Measurements from ENCODE around the gene TMSB4X. TPM values are rescaled to one million over a fixed set of nuclear protein-coding genes. Genes with fewer than 3 reads are reported as not detected.

TMSB4X gene
- total and polyA plus RNA-seq, 2 experiments from 2014 or later: 144 to 543 TPM

DNA sequence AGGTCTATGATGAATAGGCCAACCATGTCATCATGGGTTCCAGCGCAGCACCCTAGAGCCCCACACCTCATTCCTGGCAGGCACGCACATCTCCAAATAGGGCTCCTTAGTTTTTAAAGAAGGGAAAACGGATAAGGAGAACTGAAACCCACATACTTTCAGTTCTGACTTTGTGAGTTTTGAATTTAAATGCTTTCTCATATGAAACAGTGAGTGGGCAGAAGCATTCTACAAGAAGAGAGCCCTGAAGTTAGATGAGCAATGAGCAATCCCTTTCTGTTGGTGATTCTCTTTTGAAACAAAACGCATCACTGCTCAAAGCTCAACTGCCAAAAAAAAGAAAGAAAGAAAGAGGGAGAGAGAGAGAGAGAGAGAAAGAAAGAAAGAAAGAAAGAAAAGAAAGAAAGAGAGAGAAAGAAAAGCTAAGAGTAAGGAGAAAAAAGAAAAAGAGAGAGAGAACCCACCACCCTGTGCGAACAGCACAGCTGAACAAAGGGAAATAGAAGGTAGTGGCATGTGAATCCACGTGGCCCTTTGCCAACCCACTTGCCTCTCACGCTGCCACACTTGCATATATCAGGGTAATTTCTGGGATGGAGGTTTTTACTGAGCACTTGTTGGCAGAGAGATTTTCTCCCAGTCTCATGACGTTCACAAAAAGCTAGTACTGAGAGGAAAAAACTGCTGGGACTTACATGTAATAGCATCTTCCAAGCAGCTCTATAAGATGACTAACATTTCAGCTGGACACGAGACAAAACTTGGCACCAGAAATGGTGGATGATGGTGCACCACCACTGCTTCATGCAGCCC is 31.0 kb downstream of the TMSB4X start:
- no peaks in the 10 kb centered on the region for H3K4me1 ChIP-seq (ENCODE audit: low read depth)
- H3K9me3 ChIP-seq (ENCODE audit: low read depth): no peaks in the 10 kb centered on the region
- TF ChIP-seq, protein P1, sequence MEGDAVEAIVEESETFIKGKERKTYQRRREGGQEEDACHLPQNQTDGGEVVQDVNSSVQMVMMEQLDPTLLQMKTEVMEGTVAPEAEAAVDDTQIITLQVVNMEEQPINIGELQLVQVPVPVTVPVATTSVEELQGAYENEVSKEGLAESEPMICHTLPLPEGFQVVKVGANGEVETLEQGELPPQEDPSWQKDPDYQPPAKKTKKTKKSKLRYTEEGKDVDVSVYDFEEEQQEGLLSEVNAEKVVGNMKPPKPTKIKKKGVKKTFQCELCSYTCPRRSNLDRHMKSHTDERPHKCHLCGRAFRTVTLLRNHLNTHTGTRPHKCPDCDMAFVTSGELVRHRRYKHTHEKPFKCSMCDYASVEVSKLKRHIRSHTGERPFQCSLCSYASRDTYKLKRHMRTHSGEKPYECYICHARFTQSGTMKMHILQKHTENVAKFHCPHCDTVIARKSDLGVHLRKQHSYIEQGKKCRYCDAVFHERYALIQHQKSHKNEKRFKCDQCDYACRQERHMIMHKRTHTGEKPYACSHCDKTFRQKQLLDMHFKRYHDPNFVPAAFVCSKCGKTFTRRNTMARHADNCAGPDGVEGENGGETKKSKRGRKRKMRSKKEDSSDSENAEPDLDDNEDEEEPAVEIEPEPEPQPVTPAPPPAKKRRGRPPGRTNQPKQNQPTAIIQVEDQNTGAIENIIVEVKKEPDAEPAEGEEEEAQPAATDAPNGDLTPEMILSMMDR (IDR thresholded peaks at IDR 0.05; ENCODE audit: low read depth, low read length): no peak
- DNase-seq (ENCODE audit: low read depth in 1 of 2, low spot score in 1 of 2): no peak
- no peak overlapping the region for H3K4me3 ChIP-seq
- no peaks in the 10 kb centered on the region for H3K36me3 ChIP-seq
- H3K27me3 ChIP-seq: no peaks in the 10 kb centered on the region
- H3K27ac ChIP-seq: no peak overlapping the region

DNA sequence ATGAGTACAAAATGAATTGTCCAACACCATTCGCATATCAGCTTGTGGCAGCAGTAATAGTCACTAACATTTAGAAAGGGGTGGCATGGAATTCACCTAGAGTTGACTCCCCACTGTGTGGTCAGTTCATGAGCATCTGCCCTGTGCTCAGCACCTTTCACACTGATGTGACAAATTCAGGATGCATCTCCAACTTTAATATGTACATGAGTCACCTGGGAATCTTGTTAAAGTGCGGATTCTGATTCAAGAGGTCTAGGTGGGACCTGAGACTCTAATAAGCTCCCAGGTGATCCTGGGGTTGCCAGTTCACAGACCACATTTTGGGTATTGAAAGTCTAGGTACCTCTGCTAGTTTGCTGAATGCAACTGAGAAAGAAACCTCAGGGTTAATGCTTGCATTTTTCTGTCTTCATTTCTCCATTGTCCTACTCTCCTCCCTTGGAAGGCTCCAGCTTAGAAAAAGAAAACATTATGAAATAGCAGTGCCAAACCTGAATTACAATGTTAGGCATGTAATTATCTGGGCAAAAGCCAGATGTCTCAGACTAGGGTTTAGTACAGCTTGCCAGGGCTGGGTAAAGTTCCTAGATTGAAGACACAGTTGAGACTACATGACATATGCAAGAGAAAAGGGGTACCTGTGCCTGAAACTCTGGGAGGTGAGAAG is 32.7 kb downstream of the TMSB4X start:
- H3K4me3 ChIP-seq: no peak overlapping the region
- H3K9me3 ChIP-seq (ENCODE audit: low read depth): no peaks in the 10 kb centered on the region
- no peaks in the 10 kb centered on the region for H3K27me3 ChIP-seq
- no peaks in the 10 kb centered on the region for H3K4me1 ChIP-seq (ENCODE audit: low read depth)
- TF ChIP-seq, protein P1 (IDR thresholded peaks at IDR 0.05; ENCODE audit: low read depth, low read length): no peak
- peak in 1 of 2 donors; percentile 62 for DNase-seq (ENCODE audit: low read depth in 1 of 2, low spot score in 1 of 2)
- H3K36me3 ChIP-seq: no peaks in the 10 kb centered on the region
- no peak overlapping the region for H3K27ac ChIP-seq

DNA sequence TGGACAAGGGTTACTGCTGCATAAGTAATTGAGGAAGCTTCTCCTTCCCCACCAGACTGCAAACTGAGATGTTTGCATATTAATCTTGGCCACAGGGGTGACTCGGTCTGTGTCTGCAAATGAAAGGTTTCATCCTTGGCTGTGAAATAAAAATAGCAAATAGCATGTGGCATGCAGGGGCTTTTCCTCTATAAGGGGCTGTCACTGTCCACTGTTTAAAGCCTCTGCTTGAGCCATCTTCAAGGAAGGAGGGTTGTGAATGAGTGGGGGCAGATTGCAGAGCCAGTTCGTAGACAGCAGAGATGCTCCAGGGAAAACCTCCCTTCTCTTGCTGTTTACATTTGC is 33.3 kb downstream of the TMSB4X start:
- no peak overlapping the region for H3K4me3 ChIP-seq
- no peak overlapping the region for H3K27ac ChIP-seq
- H3K9me3 ChIP-seq (ENCODE audit: low read depth): no peaks in the 10 kb centered on the region
- no peaks in the 10 kb centered on the region for H3K4me1 ChIP-seq (ENCODE audit: low read depth)
- TF ChIP-seq, protein P1 (IDR thresholded peaks at IDR 0.05; ENCODE audit: low read depth, low read length): no peak
- no peaks in the 10 kb centered on the region for H3K36me3 ChIP-seq
- no peak for DNase-seq (ENCODE audit: low read depth in 1 of 2, low spot score in 1 of 2)
- no peaks in the 10 kb centered on the region for H3K27me3 ChIP-seq

DNA sequence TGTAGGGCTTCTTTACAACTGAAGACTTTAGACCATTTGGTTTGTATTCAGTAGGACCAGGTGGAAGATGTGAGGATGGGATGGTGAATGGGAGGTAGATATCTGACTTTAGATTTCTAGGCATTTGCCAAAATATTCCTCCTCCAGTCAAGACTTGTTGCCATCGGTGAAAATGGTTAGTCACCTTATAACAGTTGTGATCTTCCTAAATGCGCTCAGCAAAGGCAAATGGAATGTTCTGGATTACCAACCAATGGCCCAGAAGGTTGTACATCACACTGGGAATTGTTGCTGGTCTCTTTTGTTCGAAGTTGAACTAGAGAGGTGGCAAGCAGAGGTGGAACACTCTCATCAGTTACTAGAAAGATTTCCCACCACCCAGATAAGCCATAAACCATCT is 33.9 kb downstream of the TMSB4X start:
- Histone ChIP-seq H3K27ac (no peak overlapping the region), H3K4me1 (ENCODE audit: low read depth) (no peaks in the 10 kb centered on the region), H3K36me3 (no peaks in the 10 kb centered on the region), H3K27me3 (no peaks in the 10 kb centered on the region), H3K4me3 (no peak overlapping the region), H3K9me3 (ENCODE audit: low read depth) (no peaks in the 10 kb centered on the region)
- TF ChIP-seq, protein P1 (IDR thresholded peaks at IDR 0.05; ENCODE audit: low read depth, low read length): no peak
- no peak for DNase-seq (ENCODE audit: low read depth in 1 of 2, low spot score in 1 of 2)

DNA sequence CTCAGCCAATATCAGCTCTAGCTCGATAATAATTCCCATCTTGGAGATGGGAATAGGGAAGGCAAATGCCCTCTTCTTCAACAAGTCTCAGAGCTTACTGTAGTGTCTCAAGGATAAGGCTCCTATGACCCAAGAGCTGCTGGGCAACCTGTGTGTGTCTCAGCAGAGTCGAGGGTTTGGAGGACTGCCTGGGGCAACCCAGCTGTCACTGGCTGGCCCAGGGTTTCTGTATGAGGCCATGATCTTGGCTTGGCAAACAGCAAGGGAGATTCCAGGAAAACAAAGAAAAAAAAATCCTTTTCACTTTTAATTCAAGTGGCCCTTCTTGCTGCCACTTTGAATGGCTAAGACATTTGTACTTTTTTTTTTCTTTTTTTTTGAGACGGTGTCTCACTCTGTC is 34.4 kb downstream of the TMSB4X start:
- no peak for DNase-seq (ENCODE audit: low read depth in 1 of 2, low spot score in 1 of 2)
- Histone ChIP-seq H3K36me3 (no peaks in the 10 kb centered on the region), H3K9me3 (ENCODE audit: low read depth) (no peaks in the 10 kb centered on the region), H3K4me1 (ENCODE audit: low read depth) (no peaks in the 10 kb centered on the region), H3K4me3 (no peak overlapping the region), H3K27me3 (no peaks in the 10 kb centered on the region), H3K27ac (no peak overlapping the region)
- TF ChIP-seq, protein P1 (IDR thresholded peaks at IDR 0.05; ENCODE audit: low read depth, low read length): no peak

All from cardiac muscle cell (in vitro differentiated cells and primary cell).